Neural cell (in vitro differentiated cells): ENCODE results near the gene RASD2. TPM values are rescaled to one million over a fixed set of nuclear protein-coding genes. Genes with fewer than 3 reads are reported as not detected.

Source experiments
- H2AFZ ChIP-seq: fragments of 200-600, 300-800 bp; sonication (generic), shearing (Covaris generic); 2 replicates; pipeline ENCODE4 v1.6.0; 2014; ENCODE audit warnings: low read depth, mild to moderate bottlenecking, antibody characterized with exemption, low read length, moderate library complexity
- H3F3A ChIP-seq: fragments of 200-600 bp; shearing (Covaris generic); 2 replicates; pipeline ENCODE4 v1.6.1; 2016; ENCODE audit warnings: mild to moderate bottlenecking, moderate library complexity, mixed read lengths, antibody characterized with exemption, low read length; ENCODE audit not compliant: insufficient read depth, poor library complexity, severe bottlenecking
- H3K27ac ChIP-seq: fragments of 200-600, 300-800 bp; sonication (generic), shearing (Covaris generic); 2 replicates; pipeline ENCODE4 v1.5.1; 2014; ENCODE audit warnings: mild to moderate bottlenecking, low read length, moderate library complexity
- H3K27me3 ChIP-seq: fragments of 300-800, 200-600 bp; sonication (generic), shearing (Covaris generic); 2 replicates; pipeline ENCODE4 v1.6.0; 2014; ENCODE audit warnings: mild to moderate bottlenecking, low read depth, low read length, moderate library complexity; ENCODE audit not compliant: insufficient read depth
- H3K36me3 ChIP-seq: fragments of 300-800, 200-600 bp; sonication (generic), shearing (Covaris generic); 2 replicates; pipeline ENCODE4 v1.5.1; 2014; ENCODE audit warnings: mild to moderate bottlenecking, antibody characterized with exemption, low read length, moderate library complexity; ENCODE audit not compliant: insufficient read depth
- H3K4me2 ChIP-seq: fragments of 300-800, 200-600 bp; sonication (generic), shearing (Covaris generic); 2 replicates; pipeline ENCODE4 v1.6.0; 2014; ENCODE audit warnings: mild to moderate bottlenecking, low read length
- H3K4me3 ChIP-seq: fragments of 300-800, 200-600 bp; sonication (generic), shearing (Covaris generic); 2 replicates; pipeline ENCODE4 v1.5.1; 2014; ENCODE audit warnings: mild to moderate bottlenecking, low read length, moderate library complexity
- H3K79me2 ChIP-seq: fragments of 200-600 bp; shearing (Covaris generic); replicated peaks from 2 replicates; pipeline ENCODE4 v1.6.0; 2014; ENCODE audit warnings: mild to moderate bottlenecking, low read length, moderate library complexity; ENCODE audit not compliant: insufficient read depth
- H3K9ac ChIP-seq: fragments of 300-800, 200-600 bp; sonication (generic), shearing (Covaris generic); 2 replicates; pipeline ENCODE4 v1.6.1; 2016; ENCODE audit warnings: mild to moderate bottlenecking, low read length, mixed read lengths
- H3K9me2 ChIP-seq: fragments of 200-600 bp; shearing (Covaris generic); 2 replicates; pipeline ENCODE4 v1.6.1; 2016; ENCODE audit warnings: mild to moderate bottlenecking, low read length, mixed read lengths; ENCODE audit not compliant: insufficient read depth
- H3K9me3 ChIP-seq: fragments of 200-600, 300-800 bp; sonication (generic), shearing (Covaris generic); 2 replicates; pipeline ENCODE4 v1.6.1; 2016; ENCODE audit warnings: mild to moderate bottlenecking, mixed run types, low read length, moderate library complexity, mixed read lengths
- H4K20me1 ChIP-seq: fragments of 200-600 bp; shearing (Covaris generic); 2 replicates; pipeline ENCODE4 v1.6.1; 2016; ENCODE audit warnings: mild to moderate bottlenecking, mixed run types; ENCODE audit not compliant: insufficient read depth
- EP300 ChIP-seq: fragments of 450-650 bp; conservative IDR thresholded peaks from 2 replicates; pipeline ENCODE4 v1.6.1; 2014; ENCODE audit warnings: antibody characterized with exemption, mild to moderate bottlenecking, moderate library complexity; ENCODE audit not compliant: poor library complexity, severe bottlenecking
- EZH2 ChIP-seq: fragments of 200-600, 300-800 bp; shearing (Covaris generic), sonication (generic); IDR thresholded peaks from 2 replicates; pipeline ENCODE4 v1.6.1; 2014; ENCODE audit warnings: antibody characterized with exemption, low read length, borderline replicate concordance, mild to moderate bottlenecking; ENCODE audit not compliant: insufficient read depth, poor library complexity, severe bottlenecking
- MXI1 ChIP-seq: fragments of 450-650 bp; conservative IDR thresholded peaks from 2 replicates; pipeline ENCODE4 v1.6.1; 2014; ENCODE audit warnings: antibody characterized with exemption, mild to moderate bottlenecking; ENCODE audit not compliant: poor library complexity, severe bottlenecking
- POLR2AphosphoS5 ChIP-seq: IDR thresholded peaks from 2 replicates; pipeline ENCODE4 v1.6.1; 2012
- RAD21 ChIP-seq: fragments of 450-650 bp; conservative IDR thresholded peaks from 2 replicates; pipeline ENCODE4 v1.6.1; 2014; ENCODE audit warnings: antibody characterized with exemption, mild to moderate bottlenecking, moderate library complexity
- SMC3 ChIP-seq: fragments of 450-650 bp; conservative IDR thresholded peaks from 2 replicates; pipeline ENCODE4 v1.6.1; 2014; ENCODE audit warnings: antibody characterized with exemption, mild to moderate bottlenecking, moderate library complexity; ENCODE audit not compliant: poor library complexity
- TAF1 ChIP-seq: IDR thresholded peaks from 2 replicates; pipeline ENCODE4 v1.6.1; 2012; ENCODE audit warnings: low read depth
- polyA plus RNA-seq: library from polyadenylated mRNA; depleted of rRNA; stranded (reverse); fragments of >200 nt; gene quantifications from 2 replicates; pipeline ENCODE4 v1.2.3, GENCODE V29; 2014
- TF ChIP-seq, protein P1 (sequence below): IDR thresholded peaks from 2 replicates; pipeline ENCODE4 v1.6.1; 2012; ENCODE audit warnings: borderline replicate concordance
- TF ChIP-seq, protein P2 (sequence below): fragments of 450-650 bp; IDR thresholded peaks from 2 replicates; pipeline ENCODE4 v1.5.1; 2014; ENCODE audit warnings: antibody characterized with exemption, mild to moderate bottlenecking, moderate library complexity; ENCODE audit not compliant: poor library complexity, severe bottlenecking

Gene RASD2
- polyA plus RNA-seq, 1 donor from 2014 or later, result 0.14 TPM

DNA sequence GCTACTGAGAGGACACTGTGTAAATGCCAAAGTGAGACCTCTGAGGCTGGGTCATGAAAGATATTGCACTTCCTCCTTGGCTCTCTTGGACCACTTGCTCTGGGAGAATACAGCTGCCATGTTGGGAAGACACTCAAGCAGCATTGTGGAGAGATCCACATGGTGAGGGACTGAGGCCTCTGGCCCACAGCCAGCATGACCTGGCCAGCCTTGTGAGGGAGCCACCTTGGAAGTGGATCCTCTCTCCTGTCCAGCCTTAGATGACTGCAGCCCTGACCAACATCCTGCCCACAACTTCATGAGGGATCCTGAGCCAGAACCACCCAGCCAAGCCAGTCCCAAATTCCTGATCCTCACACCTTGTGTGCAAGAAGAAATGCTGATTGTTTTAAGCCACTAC lies 46.1 kb downstream of the RASD2 start:
- H3K27ac ChIP-seq, result no peak overlapping the region
- no peaks in the 10 kb centered on the region for H3K9me3 ChIP-seq
- H3K79me2 ChIP-seq, result no peaks in the 10 kb centered on the region
- H3F3A ChIP-seq, result no peaks in the 10 kb centered on the region
- H3K9me2 ChIP-seq, result no peaks in the 10 kb centered on the region
- H3K9ac ChIP-seq, result no peak overlapping the region
- no peak overlapping the region for H3K4me2 ChIP-seq
- H3K27me3 ChIP-seq, result no peaks in the 10 kb centered on the region
- H2AFZ ChIP-seq, result no peak overlapping the region
- H4K20me1 ChIP-seq, result no peaks in the 10 kb centered on the region
- no peaks in the 10 kb centered on the region for H3K36me3 ChIP-seq
- TF ChIP-seq POLR2AphosphoS5 (no peak), MXI1 (no peak), RAD21 (no peak), TAF1 (no peak), SMC3 (no peak), EZH2 (no peak), EP300 (no peak)
- TF ChIP-seq, protein P1, sequence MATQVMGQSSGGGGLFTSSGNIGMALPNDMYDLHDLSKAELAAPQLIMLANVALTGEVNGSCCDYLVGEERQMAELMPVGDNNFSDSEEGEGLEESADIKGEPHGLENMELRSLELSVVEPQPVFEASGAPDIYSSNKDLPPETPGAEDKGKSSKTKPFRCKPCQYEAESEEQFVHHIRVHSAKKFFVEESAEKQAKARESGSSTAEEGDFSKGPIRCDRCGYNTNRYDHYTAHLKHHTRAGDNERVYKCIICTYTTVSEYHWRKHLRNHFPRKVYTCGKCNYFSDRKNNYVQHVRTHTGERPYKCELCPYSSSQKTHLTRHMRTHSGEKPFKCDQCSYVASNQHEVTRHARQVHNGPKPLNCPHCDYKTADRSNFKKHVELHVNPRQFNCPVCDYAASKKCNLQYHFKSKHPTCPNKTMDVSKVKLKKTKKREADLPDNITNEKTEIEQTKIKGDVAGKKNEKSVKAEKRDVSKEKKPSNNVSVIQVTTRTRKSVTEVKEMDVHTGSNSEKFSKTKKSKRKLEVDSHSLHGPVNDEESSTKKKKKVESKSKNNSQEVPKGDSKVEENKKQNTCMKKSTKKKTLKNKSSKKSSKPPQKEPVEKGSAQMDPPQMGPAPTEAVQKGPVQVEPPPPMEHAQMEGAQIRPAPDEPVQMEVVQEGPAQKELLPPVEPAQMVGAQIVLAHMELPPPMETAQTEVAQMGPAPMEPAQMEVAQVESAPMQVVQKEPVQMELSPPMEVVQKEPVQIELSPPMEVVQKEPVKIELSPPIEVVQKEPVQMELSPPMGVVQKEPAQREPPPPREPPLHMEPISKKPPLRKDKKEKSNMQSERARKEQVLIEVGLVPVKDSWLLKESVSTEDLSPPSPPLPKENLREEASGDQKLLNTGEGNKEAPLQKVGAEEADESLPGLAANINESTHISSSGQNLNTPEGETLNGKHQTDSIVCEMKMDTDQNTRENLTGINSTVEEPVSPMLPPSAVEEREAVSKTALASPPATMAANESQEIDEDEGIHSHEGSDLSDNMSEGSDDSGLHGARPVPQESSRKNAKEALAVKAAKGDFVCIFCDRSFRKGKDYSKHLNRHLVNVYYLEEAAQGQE, result no peak
- TF ChIP-seq, protein P2, sequence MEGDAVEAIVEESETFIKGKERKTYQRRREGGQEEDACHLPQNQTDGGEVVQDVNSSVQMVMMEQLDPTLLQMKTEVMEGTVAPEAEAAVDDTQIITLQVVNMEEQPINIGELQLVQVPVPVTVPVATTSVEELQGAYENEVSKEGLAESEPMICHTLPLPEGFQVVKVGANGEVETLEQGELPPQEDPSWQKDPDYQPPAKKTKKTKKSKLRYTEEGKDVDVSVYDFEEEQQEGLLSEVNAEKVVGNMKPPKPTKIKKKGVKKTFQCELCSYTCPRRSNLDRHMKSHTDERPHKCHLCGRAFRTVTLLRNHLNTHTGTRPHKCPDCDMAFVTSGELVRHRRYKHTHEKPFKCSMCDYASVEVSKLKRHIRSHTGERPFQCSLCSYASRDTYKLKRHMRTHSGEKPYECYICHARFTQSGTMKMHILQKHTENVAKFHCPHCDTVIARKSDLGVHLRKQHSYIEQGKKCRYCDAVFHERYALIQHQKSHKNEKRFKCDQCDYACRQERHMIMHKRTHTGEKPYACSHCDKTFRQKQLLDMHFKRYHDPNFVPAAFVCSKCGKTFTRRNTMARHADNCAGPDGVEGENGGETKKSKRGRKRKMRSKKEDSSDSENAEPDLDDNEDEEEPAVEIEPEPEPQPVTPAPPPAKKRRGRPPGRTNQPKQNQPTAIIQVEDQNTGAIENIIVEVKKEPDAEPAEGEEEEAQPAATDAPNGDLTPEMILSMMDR, result no peak
- H3K4me3 ChIP-seq, result no peak overlapping the region

DNA sequence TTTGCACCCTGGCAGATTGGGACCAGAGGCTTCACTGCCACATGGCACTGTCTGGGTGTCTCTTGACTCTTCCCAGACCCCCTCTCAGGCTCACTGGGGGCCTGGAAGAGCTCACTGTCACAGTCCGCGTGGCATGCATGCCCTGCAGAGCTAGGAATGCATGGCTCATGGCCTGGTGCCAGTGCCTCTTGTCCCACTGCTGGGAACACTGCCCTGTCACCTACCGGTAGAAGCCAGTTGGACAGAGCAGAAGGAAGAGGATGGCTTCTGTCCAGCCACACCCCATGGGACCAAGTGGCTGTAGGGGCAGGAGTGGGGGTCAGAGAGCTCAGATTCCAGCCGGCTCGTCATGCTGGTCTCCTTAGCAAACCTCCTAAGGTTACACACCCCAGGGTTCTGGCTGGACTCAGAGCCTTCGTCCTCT lies 46.8 kb downstream of the RASD2 start:
- H3K9me3 ChIP-seq, result no peaks in the 10 kb centered on the region
- H2AFZ ChIP-seq, result no peak overlapping the region
- no peaks in the 10 kb centered on the region for H3K27me3 ChIP-seq
- H3K4me3 ChIP-seq, result no peak overlapping the region
- no peaks in the 10 kb centered on the region for H3K79me2 ChIP-seq
- no peak overlapping the region for H3K4me2 ChIP-seq
- no peaks in the 10 kb centered on the region for H3K9me2 ChIP-seq
- H4K20me1 ChIP-seq, result no peaks in the 10 kb centered on the region
- H3K27ac ChIP-seq, result no peak overlapping the region
- no peaks in the 10 kb centered on the region for H3K36me3 ChIP-seq
- H3F3A ChIP-seq, result no peaks in the 10 kb centered on the region
- TF ChIP-seq MXI1 (no peak), EZH2 (no peak), SMC3 (no peak), TAF1 (no peak), POLR2AphosphoS5 (no peak), EP300 (no peak), RAD21 (no peak)
- TF ChIP-seq, protein P2, result no peak
- TF ChIP-seq, protein P1, result no peak
- H3K9ac ChIP-seq, result no peak overlapping the region
